K562 (cell line): ENCODE data around the gene SLC11A1. TPM values are rescaled to one million over a fixed set of nuclear protein-coding genes. Genes with fewer than 3 reads are reported as not detected.
A peak's percentile ranks its signal among the peaks of the same experiment; 100 is the strongest.

Source experiments
- BRF1 ChIP-seq: IDR thresholded peaks from 3 replicates; pipeline ENCODE4 v1.6.1; 2011; ENCODE audit warnings: borderline replicate concordance, mild to moderate bottlenecking; ENCODE audit not compliant: insufficient read length; ENCODE audit errors: extremely low read depth
- CCAR2 ChIP-seq: fragments of 200-400 bp; formaldehyde crosslinking; IDR thresholded peaks from 2 replicates; pipeline ENCODE4 v1.6.1; 2017; ENCODE audit warnings: mild to moderate bottlenecking, low read depth, low read length
- CCNT2 ChIP-seq: IDR thresholded peaks from 2 replicates; pipeline ENCODE4 v1.6.1; 2011; ENCODE audit warnings: borderline replicate concordance, low read depth, mild to moderate bottlenecking, moderate library complexity, mixed read lengths, low read length; ENCODE audit not compliant: insufficient read length; ENCODE audit errors: extremely low read depth
- CTBP1 ChIP-seq: fragments of 450-650 bp; IDR thresholded peaks from 2 replicates; pipeline ENCODE4 v1.6.1; 2016; ENCODE audit warnings: borderline replicate concordance
- FOXM1 ChIP-seq, 2 experiments: fragments of 450-650 bp in 1 of 2; sonication (generic) in 1 of 2; formaldehyde crosslinking in 1 of 2; IDR thresholded peaks; 2 replicates each; pipeline versions ENCODE4 v1.6.1 to v1.9.0; 2017 to 2022; ENCODE audit warnings: low read depth in 2 of 2, mild to moderate bottlenecking in 2 of 2, missing genetic modification reagents in 1 of 2, moderate library complexity in 1 of 2
- GATAD2A ChIP-seq: fragments of 450-650 bp; IDR thresholded peaks from 2 replicates; pipeline ENCODE4 v1.6.1; 2017
- HDAC1 ChIP-seq, 2 experiments: fragments of 450-650 bp; IDR thresholded peaks; 2 replicates each; pipeline ENCODE4 v1.6.1; 2016 to 2017; ENCODE audit warnings: inconsistent platforms in 1 of 2, mild to moderate bottlenecking in 1 of 2, moderate library complexity in 1 of 2
- LEF1 ChIP-seq: fragments of 450-650 bp; IDR thresholded peaks from 2 replicates; pipeline ENCODE4 v1.6.1; 2016; ENCODE audit warnings: mild to moderate bottlenecking
- MCM5 ChIP-seq: fragments of 450-650 bp; IDR thresholded peaks from 2 replicates; pipeline ENCODE4 v1.6.1; 2016; ENCODE audit warnings: low read depth
- MYC ChIP-seq, 2 experiments: fragments of 250-450 bp in 1 of 2; sonication (Bioruptor Pico) in 1 of 2; IDR thresholded peaks; 2 replicates each; pipeline versions ENCODE4 v1.5.1 to v1.6.1; 2012 to 2021; ENCODE audit warnings: low read depth in 2 of 2, borderline replicate concordance in 1 of 2, improper control_type of control experiment in 1 of 2, low read length in 1 of 2, mild to moderate bottlenecking in 1 of 2, moderate library complexity in 1 of 2
- NEUROD1 ChIP-seq: fragments of 150-350 bp; IDR thresholded peaks from 2 replicates; pipeline ENCODE4 v1.6.1; 2014; ENCODE audit warnings: borderline replicate concordance, low read length, low read depth; ENCODE audit not compliant: partially characterized antibody
- NONO ChIP-seq, 2 experiments: fragments of 200-400 bp in 1 of 2; fragments of 450-650 bp in 1 of 2; formaldehyde crosslinking in 1 of 2; IDR thresholded peaks; 2 replicates each; pipeline ENCODE4 v1.6.1; 2017; ENCODE audit warnings: low read depth in 2 of 2, mild to moderate bottlenecking in 2 of 2, moderate library complexity in 2 of 2, low read length in 1 of 2
- PML ChIP-seq: IDR thresholded peaks from 2 replicates; pipeline ENCODE4 v1.6.1; 2012; ENCODE audit warnings: low read length, inconsistent platforms
- POLR2B ChIP-seq: fragments of 450-650 bp; IDR thresholded peaks from 2 replicates; pipeline ENCODE4 v1.6.1; 2018; ENCODE audit warnings: low read depth; ENCODE audit not compliant: partially characterized antibody
- RCOR1 ChIP-seq, 2 experiments: IDR thresholded peaks; 2 replicates each; pipeline ENCODE4 v1.6.1; 2012; ENCODE audit warnings: low read depth in 2 of 2, low read length in 2 of 2, borderline replicate concordance in 1 of 2, improper control_type of control experiment in 1 of 2
- RNF2 ChIP-seq: sonication (generic); IDR thresholded peaks from 2 replicates; pipeline ENCODE4 v1.6.1; 2016
- SIN3A ChIP-seq, 2 experiments: fragments of 150-350 bp in 1 of 2; IDR thresholded peaks; 2 replicates each; pipeline ENCODE4 v1.6.1; 2011 to 2016; ENCODE audit warnings: borderline replicate concordance in 2 of 2, low read depth in 2 of 2, low read length in 2 of 2, mild to moderate bottlenecking in 2 of 2, moderate library complexity in 2 of 2; ENCODE audit not compliant: control insufficient read depth in 1 of 2
- SP1 ChIP-seq: sonication (generic); formaldehyde crosslinking; IDR thresholded peaks from 2 replicates; pipeline ENCODE4 v1.8.1; 2022; ENCODE audit warnings: mild to moderate bottlenecking, missing genetic modification reagents
- TAL1 ChIP-seq: fragments of 450-650 bp; IDR thresholded peaks from 2 replicates; pipeline ENCODE4 v1.6.1; 2016; ENCODE audit warnings: mild to moderate bottlenecking
- ZNF239 ChIP-seq: fragments of 250-450 bp; sonication (Bioruptor Pico); IDR thresholded peaks from 2 replicates; pipeline ENCODE4 v1.4.0; 2020; ENCODE audit warnings: mild to moderate bottlenecking
- ZNF277 ChIP-seq: fragments of 250-450 bp; sonication (Bioruptor Pico); IDR thresholded peaks from 2 replicates; pipeline ENCODE4 v1.8.0; 2022; ENCODE audit warnings: inconsistent platforms, mild to moderate bottlenecking, moderate library complexity, borderline replicate concordance
- ZSCAN32 ChIP-seq: fragments of 450-650 bp; formaldehyde crosslinking; IDR thresholded peaks from 2 replicates; pipeline ENCODE4 v1.4.0; 2020; ENCODE audit warnings: mild to moderate bottlenecking, moderate library complexity
- polyA plus RNA-seq, 8 experiments: library from polyadenylated mRNA; depleted of rRNA in 4 of 8; stranded (reverse) in 5 of 8; unstranded in 3 of 8; fragments of >200 nt; fragmentation: Nextera tagmentation in 2 of 8; fragmentation: Illumina TruSeq in 1 of 8; extraction: Ambion mirVana in 2 of 8; extraction: Trizol in 1 of 8; gene quantifications; 2 replicates each; pipeline versions ENCODE4 v1.2.1 to v1.2.3, GENCODE V29; 2011 to 2014; ENCODE audit warnings: inconsistent platforms in 1 of 8, missing spikeins in 1 of 8
- total RNA-seq, 7 experiments: library from RNA; depleted of rRNA in 6 of 7; stranded (reverse); fragments of >200 nt in 6 of 7; fragmentation: Illumina TruSeq in 2 of 7; extraction: Trizol in 2 of 7; gene quantifications; 2 replicates each; pipeline versions ENCODE4 v1.2.1 to v1.2.3, GENCODE V29; 2011 to 2021; ENCODE audit warnings: low replicate concordance in 1 of 7
- TF ChIP-seq, protein P1 (sequence below), 2 experiments: fragments of 450-650 bp in 1 of 2; sonication (generic) in 1 of 2; formaldehyde crosslinking in 1 of 2; IDR thresholded peaks in 1 of 2; conservative IDR thresholded peaks in 1 of 2; 2 replicates each; pipeline versions ENCODE4 v1.6.1 to v1.8.1; 2016 to 2023; ENCODE audit warnings: mild to moderate bottlenecking in 2 of 2, moderate library complexity in 2 of 2, inconsistent platforms in 1 of 2, missing genetic modification reagents in 1 of 2
- TF ChIP-seq, protein P2 (sequence below): fragments of 200-800 bp; sonication (Bioruptor generic); IDR thresholded peaks from 2 replicates; pipeline ENCODE4 v1.6.1; 2017; ENCODE audit warnings: missing genetic modification characterization, missing compliant biosample characterization

Gene SLC11A1
- total and polyA plus RNA-seq, 9 of the 15 experiments (the other 6 are each of a cell fraction or from before 2014, with no cell fraction given): 0.35 to 1.6 (median 0.65) TPM

DNA sequence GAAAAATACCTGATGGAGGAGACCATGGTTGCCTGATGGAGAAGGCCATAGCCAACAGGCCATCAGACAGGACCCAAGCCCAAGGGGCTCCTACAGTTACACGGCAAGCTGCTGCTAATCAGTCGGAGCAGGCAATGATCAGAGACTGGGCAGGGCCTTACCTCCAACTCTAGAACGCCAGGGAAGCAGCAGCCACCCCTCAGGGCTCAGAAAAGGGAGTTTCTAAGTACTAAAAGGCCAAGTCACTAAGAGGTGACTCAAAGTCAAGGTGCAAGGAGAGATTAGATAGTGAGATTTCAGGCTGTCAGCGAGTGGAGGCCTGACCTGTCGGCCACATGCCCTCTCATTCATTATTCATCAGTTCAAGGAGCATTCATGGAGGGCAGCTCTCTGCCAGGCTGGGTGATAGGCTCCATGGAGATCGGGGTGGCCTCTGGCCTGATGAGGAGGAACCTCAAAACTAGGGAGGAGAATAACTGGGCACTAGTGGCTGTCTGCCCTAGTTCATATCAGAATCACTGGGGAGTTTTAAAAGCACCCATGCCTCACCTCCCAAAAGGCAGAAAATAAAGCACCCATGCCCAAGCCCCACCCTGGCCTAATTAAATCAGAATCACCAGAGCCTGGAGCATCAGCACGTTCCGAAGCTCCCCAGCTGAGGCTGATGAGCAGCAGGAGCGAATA lies 40.5 kb downstream of the SLC11A1 start (continued):
- TF ChIP-seq ZNF277 (CRISPR knock-in tag): no peak
- TF ChIP-seq RCOR1 (IDR thresholded peaks at IDR 0.05; ENCODE audit: borderline replicate concordance in 1 of 2, low read depth in 2 of 2, low read length in 2 of 2): peak in 1 of 2 experiments; percentile 77; a peak in 3 of 4 replicates
- peak; percentile 86 for TF ChIP-seq PML
- TF ChIP-seq RNF2: peak; percentile 55; the same call in 1 of the 2 replicates
- TF ChIP-seq LEF1: peak; percentile 77
- TF ChIP-seq BRF1: no peak
- no peak for TF ChIP-seq ZNF239 (CRISPR knock-in tag)
- 0 out of 2 replicates have a peak, but pooled peaks have one; percentile 35 for TF ChIP-seq FOXM1 (IDR thresholded peaks at IDR 0.05; ENCODE audit: low read depth)
- no peak for TF ChIP-seq FOXM1 (CRISPR knock-in tag; IDR thresholded peaks at IDR 0.05; ENCODE audit: low read depth)
- TF ChIP-seq, protein P1, sequence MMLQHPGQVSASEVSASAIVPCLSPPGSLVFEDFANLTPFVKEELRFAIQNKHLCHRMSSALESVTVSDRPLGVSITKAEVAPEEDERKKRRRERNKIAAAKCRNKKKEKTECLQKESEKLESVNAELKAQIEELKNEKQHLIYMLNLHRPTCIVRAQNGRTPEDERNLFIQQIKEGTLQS (IDR thresholded peaks at IDR 0.05): peak; percentile 89
- TF ChIP-seq, protein P1 (CRISPR knock-in tag; conservative IDR thresholded peaks at IDR 0.05): peak; percentile 94
- peak; percentile 67 for TF ChIP-seq MYC (IDR thresholded peaks at IDR 0.05; ENCODE audit: low read depth, low read length)
- no peak for TF ChIP-seq MYC (CRISPR knock-in tag; IDR thresholded peaks at IDR 0.05; ENCODE audit: borderline replicate concordance, low read depth)
- no peak for TF ChIP-seq POLR2B
- peak; percentile 37; the same call in 1 of the 2 replicates for TF ChIP-seq SP1 (CRISPR knock-in tag)
- TF ChIP-seq GATAD2A: 0 out of 2 replicates have a peak, but pooled peaks have one; percentile 51
- peak; percentile 47 for TF ChIP-seq NEUROD1
- TF ChIP-seq, protein P2, sequence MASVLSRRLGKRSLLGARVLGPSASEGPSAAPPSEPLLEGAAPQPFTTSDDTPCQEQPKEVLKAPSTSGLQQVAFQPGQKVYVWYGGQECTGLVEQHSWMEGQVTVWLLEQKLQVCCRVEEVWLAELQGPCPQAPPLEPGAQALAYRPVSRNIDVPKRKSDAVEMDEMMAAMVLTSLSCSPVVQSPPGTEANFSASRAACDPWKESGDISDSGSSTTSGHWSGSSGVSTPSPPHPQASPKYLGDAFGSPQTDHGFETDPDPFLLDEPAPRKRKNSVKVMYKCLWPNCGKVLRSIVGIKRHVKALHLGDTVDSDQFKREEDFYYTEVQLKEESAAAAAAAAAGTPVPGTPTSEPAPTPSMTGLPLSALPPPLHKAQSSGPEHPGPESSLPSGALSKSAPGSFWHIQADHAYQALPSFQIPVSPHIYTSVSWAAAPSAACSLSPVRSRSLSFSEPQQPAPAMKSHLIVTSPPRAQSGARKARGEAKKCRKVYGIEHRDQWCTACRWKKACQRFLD: peak; percentile 52; the same call in 1 of the 2 replicates
- peak; percentile 89 for TF ChIP-seq TAL1
- no peak for TF ChIP-seq SIN3A (IDR thresholded peaks at IDR 0.05; ENCODE audit: borderline replicate concordance in 2 of 2, control insufficient read depth in 1 of 2, low read depth in 2 of 2, low read length in 2 of 2)
- no peak for TF ChIP-seq ZSCAN32 (CRISPR knock-in tag)
- TF ChIP-seq MCM5: no peak
- no peak for TF ChIP-seq CCAR2
- TF ChIP-seq HDAC1 (IDR thresholded peaks at IDR 0.05): peak in 1 of 2 experiments; percentile 56; a peak in 1 of 4 replicates
- peak; percentile 62 for TF ChIP-seq CCNT2
- TF ChIP-seq NONO (IDR thresholded peaks at IDR 0.05; ENCODE audit: low read depth in 2 of 2, low read length in 1 of 2): no peak
- peak; percentile 83 for TF ChIP-seq CTBP1
